ENCODE measurements around the gene CACNA2D3. TPM values are rescaled to one million over a fixed set of nuclear protein-coding genes. Genes with fewer than 3 reads are reported as not detected.

Gene CACNA2D3
- total and polyA plus RNA-seq, 12 donors: 0.51 to 43.5 (median 19.3) TPM

GRCh38 chr3:54915181-54915580 is 792.8 kb downstream of the CACNA2D3 start:
- no peaks in the 10 kb centered on the region for H3K27me3 ChIP-seq
- no peak for DNase-seq
- no peak overlapping the region for H3K27ac ChIP-seq
- no peak for TF ChIP-seq CTCF (IDR thresholded peaks at IDR 0.05)
- H3K36me3 ChIP-seq: no peaks in the 10 kb centered on the region
- H3K4me1 ChIP-seq: peaks cover 0 to 2% (median 0%) of the 10 kb centered on the region in 9 donors
- no peak for ATAC-seq
- peaks cover 0 to 10% (median 0%) of the 10 kb centered on the region in 11 donors for H3K9me3 ChIP-seq
- H3K4me3 ChIP-seq: no peak overlapping the region
- intact Hi-C loops (cut with DNase I): no loop called here
- 63 to 71% methylated on average over 4 of the region's 4 CpGs for WGBS, 2 donors

- Histone ChIP-seq H3K4me3 (no peak overlapping the region), H3K27ac (no peak overlapping the region), H3K36me3 (no peaks in the 10 kb centered on the region), H3K4me1 (peaks cover 0 to 4% (median 0%) of the 10 kb centered on the region in 9 donors), H3K27me3 (no peaks in the 10 kb centered on the region), H3K9me3 (peaks cover 0 to 10% (median 0%) of the 10 kb centered on the region in 11 donors)
- intact Hi-C loops (cut with DNase I): no loop called here
- ATAC-seq (no peak), DNase-seq (no peak)
- 80 to 81% methylated on average over 8 of the region's 8 CpGs for whole genome bisulfite sequencing, 2 donors
- no peak for TF ChIP-seq CTCF (IDR thresholded peaks at IDR 0.05)
These were observed 793.6 kb downstream of the CACNA2D3 start for GRCh38 chr3:54915976-54916375.

GRCh38 chr3:54916732-54917131 is 794.4 kb downstream of the CACNA2D3 start:
- no peaks in the 10 kb centered on the region for H3K27me3 ChIP-seq
- H3K27ac ChIP-seq: no peak overlapping the region
- ATAC-seq (no peak), DNase-seq (no peak)
- intact Hi-C loops (cut with DNase I): no loop called here
- H3K4me3 ChIP-seq: no peak overlapping the region
- H3K4me1 ChIP-seq: peaks cover 0 to 4% (median 0%) of the 10 kb centered on the region in 9 donors
- no peaks in the 10 kb centered on the region for H3K36me3 ChIP-seq
- TF ChIP-seq CTCF (IDR thresholded peaks at IDR 0.05): no peak
- peaks cover 0 to 6% (median 0%) of the 10 kb centered on the region in 11 donors for H3K9me3 ChIP-seq

GRCh38 chr3:54917174-54917573 is 794.8 kb downstream of the CACNA2D3 start:
- WGBS, 2 donors: 89 to 98% methylated on average over 2 of the region's 2 CpGs
- DNase-seq (no peak), ATAC-seq (no peak)
- intact Hi-C loops (cut with DNase I): no loop called here
- no peak for TF ChIP-seq CTCF (IDR thresholded peaks at IDR 0.05)
- Histone ChIP-seq H3K27me3 (no peaks in the 10 kb centered on the region), H3K36me3 (no peaks in the 10 kb centered on the region), H3K4me1 (peaks cover 0 to 4% (median 0%) of the 10 kb centered on the region in 9 donors), H3K27ac (no peak overlapping the region), H3K4me3 (no peak overlapping the region), H3K9me3 (peaks cover 0 to 2% (median 0%) of the 10 kb centered on the region in 11 donors)
